ENCODE data around the gene LRP3.

Gene LRP3

DNA sequence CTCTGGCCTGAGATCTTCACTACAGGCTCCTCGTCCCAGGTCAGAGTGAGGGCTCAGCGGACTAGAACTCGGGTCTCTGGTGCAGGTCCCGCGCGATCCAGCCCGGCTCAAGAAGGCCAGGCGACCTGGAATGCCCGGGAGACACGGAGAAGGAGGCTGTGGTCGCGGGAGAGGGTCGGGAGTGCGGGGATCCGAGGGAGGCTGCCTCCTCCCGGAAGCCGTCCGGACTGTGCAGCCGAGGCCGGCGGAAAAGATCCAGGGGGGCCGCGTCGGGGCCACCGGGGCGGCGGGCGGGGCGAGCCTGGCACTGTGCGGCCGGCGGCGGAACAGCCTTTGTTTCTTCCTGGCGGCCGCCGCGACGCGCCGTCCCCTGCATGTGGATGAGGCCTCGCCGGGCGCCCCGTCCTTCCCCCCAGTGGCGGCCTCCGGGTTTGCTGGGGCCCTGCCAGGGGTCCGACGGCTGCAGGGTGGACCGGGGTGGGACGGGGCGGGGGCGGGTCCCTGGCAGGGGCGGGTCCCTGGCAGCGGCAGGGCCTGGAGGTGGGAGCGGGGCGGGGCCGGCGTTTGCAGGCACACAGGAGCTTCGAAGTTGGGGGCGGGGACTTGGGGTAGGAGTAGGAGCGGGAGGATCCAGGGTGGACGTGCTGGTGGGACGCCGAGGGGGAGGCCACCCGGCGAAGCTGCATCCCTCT is 32.6 kb downstream of the LRP3 start:
- Histone ChIP-seq H3K36me3 (ENCODE audit: control insufficient read depth, low read length) (no peaks in the 10 kb centered on the region), H4K20me1 (ENCODE audit: control insufficient read depth, insufficient read depth, low read depth, low read length) (no peaks in the 10 kb centered on the region), H3K79me2 (ENCODE audit: control insufficient read depth, low read length) (no peaks in the 10 kb centered on the region), H3K27ac (ENCODE audit: low read depth, low read length) (no peak overlapping the region), H3K9me3 (ENCODE audit: control insufficient read depth, insufficient read depth, low read length) (peaks cover 4% of the 10 kb centered on the region; the same call in 1 of the 2 replicates), H3K4me2 (ENCODE audit: low read length) (no peak overlapping the region), H3K4me3 (ENCODE audit: low read length) (no peak overlapping the region), H3F3A (ENCODE audit: control insufficient read depth, insufficient read depth) (no peaks in the 10 kb centered on the region), H3K27me3 (ENCODE audit: control insufficient read depth, low read length) (no peaks in the 10 kb centered on the region), H3K4me1 (ENCODE audit: control insufficient read depth, low read length) (no peaks in the 10 kb centered on the region), H3K9me2 (replicated peaks; ENCODE audit: control insufficient read depth, low read length) (no peaks in the 10 kb centered on the region)
- TF ChIP-seq, protein P1, sequence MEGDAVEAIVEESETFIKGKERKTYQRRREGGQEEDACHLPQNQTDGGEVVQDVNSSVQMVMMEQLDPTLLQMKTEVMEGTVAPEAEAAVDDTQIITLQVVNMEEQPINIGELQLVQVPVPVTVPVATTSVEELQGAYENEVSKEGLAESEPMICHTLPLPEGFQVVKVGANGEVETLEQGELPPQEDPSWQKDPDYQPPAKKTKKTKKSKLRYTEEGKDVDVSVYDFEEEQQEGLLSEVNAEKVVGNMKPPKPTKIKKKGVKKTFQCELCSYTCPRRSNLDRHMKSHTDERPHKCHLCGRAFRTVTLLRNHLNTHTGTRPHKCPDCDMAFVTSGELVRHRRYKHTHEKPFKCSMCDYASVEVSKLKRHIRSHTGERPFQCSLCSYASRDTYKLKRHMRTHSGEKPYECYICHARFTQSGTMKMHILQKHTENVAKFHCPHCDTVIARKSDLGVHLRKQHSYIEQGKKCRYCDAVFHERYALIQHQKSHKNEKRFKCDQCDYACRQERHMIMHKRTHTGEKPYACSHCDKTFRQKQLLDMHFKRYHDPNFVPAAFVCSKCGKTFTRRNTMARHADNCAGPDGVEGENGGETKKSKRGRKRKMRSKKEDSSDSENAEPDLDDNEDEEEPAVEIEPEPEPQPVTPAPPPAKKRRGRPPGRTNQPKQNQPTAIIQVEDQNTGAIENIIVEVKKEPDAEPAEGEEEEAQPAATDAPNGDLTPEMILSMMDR (IDR thresholded peaks at IDR 0.05; ENCODE audit: low read depth, low read length, poor library complexity, severe bottlenecking): no peak
- TF ChIP-seq EZH2phosphoT487 (IDR thresholded peaks at IDR 0.05; ENCODE audit: borderline replicate concordance, low read length): no peak

GRCh38 chr19:33227242-33227650 is 33.1 kb downstream of the LRP3 start:
- no peaks in the 10 kb centered on the region for H3K36me3 ChIP-seq (ENCODE audit: control insufficient read depth, low read length)
- no peak overlapping the region for H3K27ac ChIP-seq (ENCODE audit: low read depth, low read length)
- H4K20me1 ChIP-seq (ENCODE audit: control insufficient read depth, insufficient read depth, low read depth, low read length): no peaks in the 10 kb centered on the region
- H3K4me1 ChIP-seq (ENCODE audit: control insufficient read depth, low read length): no peaks in the 10 kb centered on the region
- no peaks in the 10 kb centered on the region for H3F3A ChIP-seq (ENCODE audit: control insufficient read depth, insufficient read depth)
- no peaks in the 10 kb centered on the region for H3K27me3 ChIP-seq (ENCODE audit: control insufficient read depth, low read length)
- H3K9me2 ChIP-seq (replicated peaks; ENCODE audit: control insufficient read depth, low read length): no peaks in the 10 kb centered on the region
- peaks cover 4% of the 10 kb centered on the region; the same call in 1 of the 2 replicates for H3K9me3 ChIP-seq (ENCODE audit: control insufficient read depth, insufficient read depth, low read length)
- H3K79me2 ChIP-seq (ENCODE audit: control insufficient read depth, low read length): no peaks in the 10 kb centered on the region
- H3K4me2 ChIP-seq (ENCODE audit: low read length): no peak overlapping the region
- TF ChIP-seq, protein P1 (IDR thresholded peaks at IDR 0.05; ENCODE audit: low read depth, low read length, poor library complexity, severe bottlenecking): no peak
- no peak for TF ChIP-seq EZH2phosphoT487 (IDR thresholded peaks at IDR 0.05; ENCODE audit: borderline replicate concordance, low read length)
- H3K4me3 ChIP-seq (ENCODE audit: low read length): no peak overlapping the region

DNA sequence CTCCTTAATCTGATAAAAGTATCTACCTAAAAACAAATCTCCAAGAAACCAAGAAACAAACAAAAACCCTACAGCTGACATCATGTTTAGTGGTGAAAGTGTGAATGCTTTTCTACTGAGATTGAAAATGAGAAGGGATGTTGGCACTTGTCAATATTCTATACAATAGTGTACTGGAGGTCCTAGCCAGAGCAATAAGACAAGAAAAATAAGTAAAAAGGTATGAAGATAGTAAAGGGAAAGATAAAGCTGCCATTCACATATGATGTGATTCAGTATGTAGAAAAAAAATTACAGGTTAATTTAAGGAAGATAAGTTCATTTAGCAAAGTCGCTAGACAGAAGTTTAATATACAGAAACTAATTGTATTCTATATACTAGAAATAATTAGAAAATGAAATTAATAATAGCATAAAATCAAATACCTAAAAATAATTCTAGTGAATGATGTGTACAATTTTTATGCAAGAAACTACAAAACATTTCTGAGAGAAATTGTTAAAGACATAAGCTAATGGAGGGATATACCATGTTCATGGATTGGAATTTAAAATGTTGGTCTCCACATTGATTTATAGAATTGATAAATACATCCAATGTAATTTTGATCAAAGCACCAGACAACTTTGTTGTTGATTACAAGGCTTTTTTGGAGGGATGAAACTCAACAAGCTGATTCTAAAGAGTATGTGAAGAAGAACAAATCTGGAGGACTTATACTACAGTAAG is 33.9 kb downstream of the LRP3 start:
- no peak for TF ChIP-seq EZH2phosphoT487 (IDR thresholded peaks at IDR 0.05; ENCODE audit: borderline replicate concordance, low read length)
- TF ChIP-seq, protein P1 (IDR thresholded peaks at IDR 0.05; ENCODE audit: low read depth, low read length, poor library complexity, severe bottlenecking): no peak
- no peak overlapping the region for H3K4me2 ChIP-seq (ENCODE audit: low read length)
- no peaks in the 10 kb centered on the region for H3K27me3 ChIP-seq (ENCODE audit: control insufficient read depth, low read length)

More for the DNA sequence above, 33.9 kb downstream of the LRP3 start:
- Histone ChIP-seq H3K4me1 (ENCODE audit: control insufficient read depth, low read length) (no peaks in the 10 kb centered on the region), H3K27ac (ENCODE audit: low read depth, low read length) (no peak overlapping the region), H3F3A (ENCODE audit: control insufficient read depth, insufficient read depth) (no peaks in the 10 kb centered on the region), H4K20me1 (ENCODE audit: control insufficient read depth, insufficient read depth, low read depth, low read length) (no peaks in the 10 kb centered on the region), H3K79me2 (ENCODE audit: control insufficient read depth, low read length) (no peaks in the 10 kb centered on the region), H3K9me3 (ENCODE audit: control insufficient read depth, insufficient read depth, low read length) (peaks cover 4% of the 10 kb centered on the region; the same call in 1 of the 2 replicates), H3K4me3 (ENCODE audit: low read length) (no peak overlapping the region), H3K36me3 (ENCODE audit: control insufficient read depth, low read length) (no peaks in the 10 kb centered on the region), H3K9me2 (replicated peaks; ENCODE audit: control insufficient read depth, low read length) (no peaks in the 10 kb centered on the region)

Data from DOHH2 (cell line).